ENCODE measurements around the gene SEMA5B.

Gene SEMA5B

GRCh38 chr3:122967356-122967755 is 60.2 kb downstream of the SEMA5B start:
- DNase-seq = no peak

- no peak for DNase-seq
Measured at GRCh38 chr3:122966045-122966444, 61.5 kb downstream of the SEMA5B start.

GRCh38 chr3:122964811-122965210 is 62.8 kb downstream of the SEMA5B start:
- DNase-seq = peak; percentile 56

- peak; percentile 62 for DNase-seq
Measured at GRCh38 chr3:122962149-122962548, 65.4 kb downstream of the SEMA5B start.

- no peak for DNase-seq
Measured at GRCh38 chr3:122961146-122961545, 66.4 kb downstream of the SEMA5B start.

GRCh38 chr3:122960652-122961051 is 66.9 kb downstream of the SEMA5B start:
- DNase-seq = no peak

GRCh38 chr3:122959339-122959738 is 68.2 kb downstream of the SEMA5B start:
- no peak for DNase-seq

GRCh38 chr3:122957707-122958689 is 69.6 kb downstream of the SEMA5B start:
- DNase-seq = peak; percentile 40

- DNase-seq = no peak
Measured at GRCh38 chr3:122956693-122957455, 70.7 kb downstream of the SEMA5B start.

- no peak for DNase-seq
Measured at GRCh38 chr3:122955916-122956692, 71.5 kb downstream of the SEMA5B start.

- DNase-seq = no peak
Measured at GRCh38 chr3:122952520-122952919, 75.0 kb downstream of the SEMA5B start.

- no peak for DNase-seq
Measured at GRCh38 chr3:122948408-122948807, 79.2 kb downstream of the SEMA5B start.

GRCh38 chr3:122947738-122948137 is 79.8 kb downstream of the SEMA5B start:
- no peak for DNase-seq

- no peak for DNase-seq
Measured at GRCh38 chr3:122947196-122947595, 80.4 kb downstream of the SEMA5B start.

GRCh38 chr3:122946185-122946584 is 81.4 kb downstream of the SEMA5B start:
- no peak for DNase-seq

GRCh38 chr3:122945230-122945629 is 82.3 kb downstream of the SEMA5B start:
- no peak for DNase-seq

GRCh38 chr3:122944671-122945161 is 82.8 kb downstream of the SEMA5B start:
- no peak for DNase-seq

- DNase-seq = no peak
Measured at GRCh38 chr3:122943828-122944190, 83.8 kb downstream of the SEMA5B start.

GRCh38 chr3:122942937-122943827 is 84.4 kb downstream of the SEMA5B start:
- DNase-seq = peak; percentile 28

- DNase-seq = no peak
Measured at GRCh38 chr3:122942239-122942638, 85.3 kb downstream of the SEMA5B start.

Measured in NCI-H1694 treated with DMSO at 0.1 percent for 48 hours (cell line).